ENCODE data around the gene NFIX.

DNA sequence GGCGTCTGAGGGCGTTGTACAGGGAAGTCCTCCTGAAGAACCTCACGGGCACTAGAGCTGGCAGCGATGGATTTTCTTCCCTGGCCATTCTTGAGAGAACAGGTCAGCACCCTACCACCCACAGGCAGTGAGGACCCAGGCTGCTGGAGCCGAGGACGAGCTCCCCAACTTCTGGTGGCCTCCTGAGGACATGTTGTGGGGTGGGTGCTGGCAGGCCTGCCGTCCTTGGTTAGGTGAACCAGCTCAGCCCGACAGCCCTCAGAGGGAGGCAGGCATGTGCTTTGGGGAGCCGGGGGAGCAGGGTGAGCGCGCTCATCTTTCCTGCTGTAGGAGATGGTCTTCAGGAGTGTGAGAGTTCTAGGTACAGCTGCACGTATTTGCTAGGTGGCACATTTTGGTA lies 92.0 kb downstream of the NFIX start:
- TF ChIP-seq POLR2A (IDR thresholded peaks at IDR 0.05), result no peak
- TF ChIP-seq, protein P1, sequence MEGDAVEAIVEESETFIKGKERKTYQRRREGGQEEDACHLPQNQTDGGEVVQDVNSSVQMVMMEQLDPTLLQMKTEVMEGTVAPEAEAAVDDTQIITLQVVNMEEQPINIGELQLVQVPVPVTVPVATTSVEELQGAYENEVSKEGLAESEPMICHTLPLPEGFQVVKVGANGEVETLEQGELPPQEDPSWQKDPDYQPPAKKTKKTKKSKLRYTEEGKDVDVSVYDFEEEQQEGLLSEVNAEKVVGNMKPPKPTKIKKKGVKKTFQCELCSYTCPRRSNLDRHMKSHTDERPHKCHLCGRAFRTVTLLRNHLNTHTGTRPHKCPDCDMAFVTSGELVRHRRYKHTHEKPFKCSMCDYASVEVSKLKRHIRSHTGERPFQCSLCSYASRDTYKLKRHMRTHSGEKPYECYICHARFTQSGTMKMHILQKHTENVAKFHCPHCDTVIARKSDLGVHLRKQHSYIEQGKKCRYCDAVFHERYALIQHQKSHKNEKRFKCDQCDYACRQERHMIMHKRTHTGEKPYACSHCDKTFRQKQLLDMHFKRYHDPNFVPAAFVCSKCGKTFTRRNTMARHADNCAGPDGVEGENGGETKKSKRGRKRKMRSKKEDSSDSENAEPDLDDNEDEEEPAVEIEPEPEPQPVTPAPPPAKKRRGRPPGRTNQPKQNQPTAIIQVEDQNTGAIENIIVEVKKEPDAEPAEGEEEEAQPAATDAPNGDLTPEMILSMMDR (IDR thresholded peaks at IDR 0.05), result no peak
